Esophagus squamous epithelium (tissue), 4 donors: ENCODE results near the gene KCNC3.

Experiments
- POLR2A ChIP-seq, 4 donors: fragments of 450-650 bp; IDR thresholded peaks; one replicate each; pipeline ENCODE4 v1.6.1; 2017; ENCODE audit warnings: antibody characterized with exemption in 4 of 4, mild to moderate bottlenecking in 4 of 4, moderate library complexity in 3 of 4
- TF ChIP-seq, protein P1 (sequence below), 6 experiments: fragments of 450-650 bp in 4 of 6; fragments of 200-600 bp in 2 of 6; sonication (generic) in 2 of 6; IDR thresholded peaks; one replicate each; pipeline ENCODE4 v1.5.1; 2016 to 2019; ENCODE audit warnings: antibody characterized with exemption in 6 of 6, mild to moderate bottlenecking in 4 of 6, moderate library complexity in 4 of 6

DNA sequence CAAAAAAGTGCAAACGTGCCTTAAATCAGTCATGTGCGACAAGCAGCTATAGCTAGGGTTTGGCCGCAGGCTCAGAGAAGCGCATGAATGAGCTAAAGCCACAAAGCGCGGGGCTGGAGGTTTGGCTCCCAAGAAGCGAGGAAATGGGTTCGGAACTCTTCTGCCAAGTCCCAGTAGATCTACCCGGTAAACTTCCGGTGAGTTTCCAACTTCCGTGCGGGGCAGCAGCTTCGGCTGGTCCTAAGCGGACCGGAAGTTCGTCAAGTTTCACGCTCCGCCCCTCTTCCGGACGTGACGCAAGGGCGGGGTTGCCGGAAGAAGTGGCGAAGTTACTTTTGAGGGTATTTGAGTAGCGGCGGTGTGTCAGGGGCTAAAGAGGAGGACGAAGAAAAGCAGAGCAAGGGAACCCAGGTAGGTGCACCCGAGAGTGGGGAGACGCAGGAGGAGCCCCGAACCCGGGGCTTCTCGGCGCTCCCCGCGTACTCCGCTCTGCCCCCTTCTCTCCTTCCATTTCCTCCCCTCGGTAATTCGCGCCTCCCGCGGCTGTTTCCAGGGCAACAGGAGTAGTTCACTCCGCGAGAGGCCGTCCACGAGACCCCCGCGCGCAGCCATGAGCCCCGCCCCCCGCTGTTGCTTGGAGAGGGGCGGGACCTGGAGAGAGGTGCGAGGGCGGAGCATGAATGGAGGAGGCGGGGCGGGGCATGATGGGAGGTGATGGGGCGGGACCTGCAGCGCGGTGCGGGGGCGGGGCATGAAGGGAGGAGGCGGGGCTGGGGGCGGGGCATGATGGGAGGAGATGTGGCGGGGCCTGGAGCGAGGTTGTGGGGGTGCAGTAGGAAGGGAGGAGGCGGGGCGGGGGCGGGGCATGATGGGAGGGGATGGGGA is 47.2 kb upstream of the KCNC3 start, which contains the start of gene NR1H2:
- TF ChIP-seq, protein P1, sequence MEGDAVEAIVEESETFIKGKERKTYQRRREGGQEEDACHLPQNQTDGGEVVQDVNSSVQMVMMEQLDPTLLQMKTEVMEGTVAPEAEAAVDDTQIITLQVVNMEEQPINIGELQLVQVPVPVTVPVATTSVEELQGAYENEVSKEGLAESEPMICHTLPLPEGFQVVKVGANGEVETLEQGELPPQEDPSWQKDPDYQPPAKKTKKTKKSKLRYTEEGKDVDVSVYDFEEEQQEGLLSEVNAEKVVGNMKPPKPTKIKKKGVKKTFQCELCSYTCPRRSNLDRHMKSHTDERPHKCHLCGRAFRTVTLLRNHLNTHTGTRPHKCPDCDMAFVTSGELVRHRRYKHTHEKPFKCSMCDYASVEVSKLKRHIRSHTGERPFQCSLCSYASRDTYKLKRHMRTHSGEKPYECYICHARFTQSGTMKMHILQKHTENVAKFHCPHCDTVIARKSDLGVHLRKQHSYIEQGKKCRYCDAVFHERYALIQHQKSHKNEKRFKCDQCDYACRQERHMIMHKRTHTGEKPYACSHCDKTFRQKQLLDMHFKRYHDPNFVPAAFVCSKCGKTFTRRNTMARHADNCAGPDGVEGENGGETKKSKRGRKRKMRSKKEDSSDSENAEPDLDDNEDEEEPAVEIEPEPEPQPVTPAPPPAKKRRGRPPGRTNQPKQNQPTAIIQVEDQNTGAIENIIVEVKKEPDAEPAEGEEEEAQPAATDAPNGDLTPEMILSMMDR (IDR thresholded peaks at IDR 0.05), result peak in 1 of 6 experiments; percentile 43
- TF ChIP-seq POLR2A (IDR thresholded peaks at IDR 0.05), result peak in 3 of 4 donors; percentile 24 to 89 (median 70)
